Kidney (tissue), 14 donors: ENCODE results near the gene RENBP. TPM values are rescaled to one million over a fixed set of nuclear protein-coding genes. Genes with fewer than 3 reads are reported as not detected.

Source experiments
- DNase-seq, 5 donors: peaks; one replicate each; pipeline ENCODE4 v3.0.0-alpha.2; 2013 to 2020
- FAIRE-seq: peaks from 2 replicates; lab custom pipeline; 2012; peaks lifted over from hg19 to GRCh38; lab: Jason Lieb, UNC
- H3K27ac ChIP-seq, 2 donors: one replicate each; pipeline ENCODE4 v1.7.0; 2013; ENCODE audit warnings: low read depth in 2 of 2, low read length in 2 of 2, inconsistent platforms in 1 of 2
- H3K27me3 ChIP-seq: one replicate; pipeline ENCODE4 v1.7.1; 2013; ENCODE audit warnings: low read length, inconsistent platforms; ENCODE audit not compliant: control insufficient read depth, insufficient read depth
- H3K36me3 ChIP-seq, 3 donors: one replicate each; pipeline versions ENCODE4 v1.7.0 to v1.7.1; 2013; ENCODE audit warnings: low read length in 3 of 3, control low read depth in 1 of 3, inconsistent platforms in 1 of 3; ENCODE audit not compliant: insufficient read depth in 3 of 3, control insufficient read depth in 2 of 3
- H3K4me1 ChIP-seq, 3 donors: one replicate each; pipeline versions ENCODE4 v1.7.0 to v1.7.1; 2013; ENCODE audit warnings: low read length in 3 of 3, inconsistent platforms in 1 of 3, low read depth in 1 of 3; ENCODE audit not compliant: control insufficient read depth in 2 of 3, insufficient read depth in 2 of 3
- H3K4me3 ChIP-seq, 3 donors: one replicate each; pipeline versions ENCODE4 v1.7.0 to v1.8.1; 2013; ENCODE audit warnings: low read length in 3 of 3, control low read depth in 1 of 3, inconsistent platforms in 1 of 3
- H3K9ac ChIP-seq, 3 donors: one replicate each; pipeline versions ENCODE4 v1.7.0 to v1.7.1; 2013; ENCODE audit warnings: low read length in 3 of 3, control low read depth in 1 of 3, inconsistent platforms in 1 of 3
- H3K9me3 ChIP-seq, 3 donors: one replicate each; pipeline versions ENCODE4 v1.7.0 to v1.7.1; 2013; ENCODE audit warnings: low read length in 3 of 3, control low read depth in 1 of 3, inconsistent platforms in 1 of 3; ENCODE audit not compliant: control insufficient read depth in 2 of 3, insufficient read depth in 1 of 3
- CTCF ChIP-seq: IDR thresholded peaks from 3 replicates; pipeline ENCODE4 v1.5.1; 2012; ENCODE audit warnings: mild to moderate bottlenecking, moderate library complexity, borderline replicate concordance; ENCODE audit not compliant: insufficient read depth; ENCODE audit errors: extremely low read depth
- intact Hi-C: fragments of 100-400 bp; cut with DNase I; formaldehyde crosslinking; loops from one replicate; pipeline ENCODE4 v1.11.1; 2022
- polyA plus RNA-seq: library from polyadenylated mRNA; stranded (reverse); fragments of 350-450 nt; fragmentation: Illumina TruSeq; extraction: RNeasy Lipid Tissue Mini Kit (QIAGEN cat#74804); gene quantifications from one replicate; pipeline ENCODE4 v1.2.3, GENCODE V29; 2014; ENCODE audit warnings: low read depth, low replicate concordance; ENCODE audit not compliant: insufficient read depth
- total RNA-seq: library from RNA; stranded (reverse); fragmentation: NEBNext Ultra II Directional; extraction: Animal tissue kit (Norgen Biotek cat#: 25700); gene quantifications from one replicate; pipeline ENCODE4 v1.2.1, GENCODE V29; 2021
- donor health status: control.
- donor health status: control.
- donor health status: control.
- donor health status: control.
- donor health status: control.
- donor health status: DM: yes; HTN: yes; CAD: no.
- donor health status: Normal renal cell carcinoma (clear cell type).

The RENBP gene
- total and polyA plus RNA-seq, 2 donors from 2014 or later = 22.9 to 78.2 TPM

- no peaks in the 10 kb centered on the region for H3K27me3 ChIP-seq
- H3K27ac ChIP-seq = no peak overlapping the region
- FAIRE-seq = no peak
- DNase-seq = peak in 1 of 5 donors; percentile 67
- H3K9me3 ChIP-seq = no peaks in the 10 kb centered on the region
- TF ChIP-seq CTCF = no peak
- intact Hi-C loops = no loop called here
- no peak overlapping the region for H3K9ac ChIP-seq
- H3K4me3 ChIP-seq = no peak overlapping the region
- H3K36me3 ChIP-seq = no peaks in the 10 kb centered on the region
- H3K4me1 ChIP-seq = peaks cover 0 to 10% (median 0%) of the 10 kb centered on the region in 3 donors
These were observed 4.9 kb downstream of the RENBP start for GRCh38 chrX:153939573-153939972.

GRCh38 chrX:153938226-153938786 is 6.1 kb downstream of the RENBP start:
- no peaks in the 10 kb centered on the region for H3K27me3 ChIP-seq
- no peaks in the 10 kb centered on the region for H3K36me3 ChIP-seq
- H3K4me3 ChIP-seq = no peak overlapping the region
- no peaks in the 10 kb centered on the region for H3K9me3 ChIP-seq
- TF ChIP-seq CTCF = no peak
- intact Hi-C loops = no loop called here
- peaks cover 0 to 4% (median 0%) of the 10 kb centered on the region in 3 donors for H3K4me1 ChIP-seq
- H3K27ac ChIP-seq = no peak overlapping the region
- FAIRE-seq (no peak), DNase-seq (peak in 1 of 5 donors; percentile 37)
- no peak overlapping the region for H3K9ac ChIP-seq

- Histone ChIP-seq H3K36me3 (no peaks in the 10 kb centered on the region), H3K4me3 (no peak overlapping the region), H3K9me3 (no peaks in the 10 kb centered on the region), H3K27ac (no peak overlapping the region), H3K4me1 (peaks cover 0 to 2% (median 0%) of the 10 kb centered on the region in 3 donors), H3K27me3 (no peaks in the 10 kb centered on the region), H3K9ac (no peak overlapping the region)
- no peak for TF ChIP-seq CTCF
- intact Hi-C loops = no loop called here
- FAIRE-seq (no peak), DNase-seq (no peak)
These were observed 7.4 kb downstream of the RENBP start for GRCh38 chrX:153937056-153937455.
